Neural progenitor cell (in vitro differentiated cells): Measurements from ENCODE around the gene UBE2E1. TPM values are rescaled to one million over a fixed set of nuclear protein-coding genes. Genes with fewer than 3 reads are reported as not detected.

ENCODE experiments used
- DNase-seq: peaks from one replicate; pipeline ENCODE4 v3.0.0-alpha.2; 2016; ENCODE audit warnings: low spot score
- H2AFZ ChIP-seq: fragments of 200-600 bp; sonication (generic); replicated peaks from 2 replicates; pipeline ENCODE4 v1.6.1; 2016; ENCODE audit warnings: antibody characterized with exemption
- H3F3A ChIP-seq: fragments of 200-600 bp; sonication (generic); 2 replicates; pipeline ENCODE4 v1.6.1; 2016; ENCODE audit warnings: antibody characterized with exemption, low read depth
- H3K27ac ChIP-seq: fragments of 200-600 bp; sonication (generic); 2 replicates; pipeline ENCODE4 v1.5.1; 2016; ENCODE audit warnings: mild to moderate bottlenecking
- H3K27me3 ChIP-seq: fragments of 200-600 bp; sonication (generic); 2 replicates; pipeline ENCODE4 v1.6.1; 2016; ENCODE audit warnings: mild to moderate bottlenecking, moderate library complexity
- H3K36me3 ChIP-seq: fragments of 200-600 bp; sonication (generic); 2 replicates; pipeline ENCODE4 v1.5.1; 2016
- H3K4me1 ChIP-seq: fragments of 200-600 bp; sonication (generic); 2 replicates; pipeline ENCODE4 v1.6.1; 2016; ENCODE audit warnings: mixed run types
- H3K4me2 ChIP-seq: fragments of 200-600 bp; sonication (generic); 2 replicates; pipeline ENCODE4 v1.6.1; 2016
- H3K4me3 ChIP-seq: fragments of 200-600 bp; sonication (generic); 2 replicates; pipeline ENCODE4 v1.5.1; 2016
- H3K79me2 ChIP-seq: fragments of 200-600 bp; sonication (generic); 2 replicates; pipeline ENCODE4 v1.6.1; 2016; ENCODE audit warnings: low read depth
- H3K9ac ChIP-seq: fragments of 200-600 bp; sonication (generic); 2 replicates; pipeline ENCODE4 v1.6.1; 2016
- H3K9me3 ChIP-seq: fragments of 200-600 bp; sonication (generic); 2 replicates; pipeline ENCODE4 v1.5.1; 2016; ENCODE audit warnings: low read depth
- H4K20me1 ChIP-seq: fragments of 200-600 bp; sonication (generic); 2 replicates; pipeline ENCODE4 v1.6.1; 2016; ENCODE audit warnings: low read depth
- H3K27ac Mint-ChIP-seq: 3 replicates; pipeline ENCODE4 v1.8.0; 2021; ENCODE audit warnings: mixed read lengths
- H3K27me3 Mint-ChIP-seq: 2 replicates; pipeline ENCODE4 v1.8.0; 2022; ENCODE audit warnings: low read depth, mild to moderate bottlenecking, inconsistent platforms, moderate library complexity, mixed read lengths; ENCODE audit not compliant: insufficient read depth
- H3K36me3 Mint-ChIP-seq: 3 replicates; pipeline ENCODE4 v1.8.0; 2021; ENCODE audit warnings: mixed read lengths
- H3K4me1 Mint-ChIP-seq: 3 replicates; pipeline ENCODE4 v1.8.0; 2021; ENCODE audit warnings: mixed read lengths
- H3K4me3 Mint-ChIP-seq: 3 replicates; pipeline ENCODE4 v1.8.0; 2021; ENCODE audit warnings: mild to moderate bottlenecking, moderate library complexity, mixed read lengths
- H3K9me3 Mint-ChIP-seq: 3 replicates; pipeline ENCODE4 v1.8.0; 2020; ENCODE audit warnings: mixed read lengths
- EZH2 ChIP-seq: fragments of 200-600 bp; sonication (generic); IDR thresholded peaks from 2 replicates; pipeline ENCODE4 v1.6.1; 2017; ENCODE audit warnings: antibody characterized with exemption, mild to moderate bottlenecking, moderate library complexity
- EZH2phosphoT487 ChIP-seq: fragments of 200-600 bp; sonication (generic); IDR thresholded peaks from 2 replicates; pipeline ENCODE4 v1.6.1; 2017; ENCODE audit warnings: antibody characterized with exemption
- total RNA-seq: library from RNA; depleted of rRNA; stranded (reverse); fragments of >200 nt; gene quantifications from 2 replicates; pipeline ENCODE4 v1.2.3, GENCODE V29; 2015; ENCODE audit warnings: low replicate concordance
- TF ChIP-seq, protein P1 (sequence below): fragments of 200-600 bp; sonication (generic); IDR thresholded peaks from 2 replicates; pipeline ENCODE4 v1.5.1; 2017; ENCODE audit warnings: antibody characterized with exemption, mild to moderate bottlenecking

Gene UBE2E1
- total RNA-seq, 1 donor from 2014 or later, result 391 TPM

DNA sequence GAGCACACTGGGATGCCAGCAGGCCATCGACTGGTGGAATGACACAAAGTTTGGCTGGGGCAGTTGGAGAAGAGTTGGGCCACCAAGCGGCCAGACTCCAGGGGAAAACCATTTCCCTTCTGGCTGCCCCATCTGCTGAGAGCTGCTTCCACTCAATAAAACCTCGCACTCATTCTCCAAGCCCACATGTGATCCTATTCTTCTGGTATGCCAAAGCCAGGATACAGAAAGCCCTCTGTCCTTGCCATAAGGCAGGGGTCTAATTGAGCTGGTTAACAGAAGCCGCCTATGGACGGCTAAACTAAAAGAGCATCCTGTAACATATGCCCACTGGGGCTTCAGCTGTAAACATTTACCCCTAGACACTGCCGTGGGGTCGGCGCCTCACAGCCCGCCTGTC, 55.9 kb downstream of the UBE2E1 start:
- Histone ChIP-seq H3K36me3 (no peaks in the 10 kb centered on the region), H3K4me3 (no peak overlapping the region), H3K27ac (no peak overlapping the region), H3F3A (peaks cover 31% of the 10 kb centered on the region), H3K9me3 (no peaks in the 10 kb centered on the region), H3K4me2 (no peak overlapping the region), H3K79me2 (peaks cover 100% of the 10 kb centered on the region), H3K9ac (no peak overlapping the region), H3K27me3 (no peaks in the 10 kb centered on the region), H4K20me1 (peaks cover 99% of the 10 kb centered on the region), H3K4me1 (peaks cover 40% of the 10 kb centered on the region), H2AFZ (no peak overlapping the region)
- Mint-ChIP-seq H3K27ac (no peak overlapping the region), H3K36me3 (peaks cover 16% of the 10 kb centered on the region), H3K4me3 (no peak overlapping the region), H3K9me3 (peaks cover 3% of the 10 kb centered on the region), H3K4me1 (peaks cover 37% of the 10 kb centered on the region), H3K27me3 (no peaks in the 10 kb centered on the region)
- no peak for DNase-seq
- TF ChIP-seq EZH2phosphoT487 (no peak), EZH2 (no peak)
- TF ChIP-seq, protein P1, sequence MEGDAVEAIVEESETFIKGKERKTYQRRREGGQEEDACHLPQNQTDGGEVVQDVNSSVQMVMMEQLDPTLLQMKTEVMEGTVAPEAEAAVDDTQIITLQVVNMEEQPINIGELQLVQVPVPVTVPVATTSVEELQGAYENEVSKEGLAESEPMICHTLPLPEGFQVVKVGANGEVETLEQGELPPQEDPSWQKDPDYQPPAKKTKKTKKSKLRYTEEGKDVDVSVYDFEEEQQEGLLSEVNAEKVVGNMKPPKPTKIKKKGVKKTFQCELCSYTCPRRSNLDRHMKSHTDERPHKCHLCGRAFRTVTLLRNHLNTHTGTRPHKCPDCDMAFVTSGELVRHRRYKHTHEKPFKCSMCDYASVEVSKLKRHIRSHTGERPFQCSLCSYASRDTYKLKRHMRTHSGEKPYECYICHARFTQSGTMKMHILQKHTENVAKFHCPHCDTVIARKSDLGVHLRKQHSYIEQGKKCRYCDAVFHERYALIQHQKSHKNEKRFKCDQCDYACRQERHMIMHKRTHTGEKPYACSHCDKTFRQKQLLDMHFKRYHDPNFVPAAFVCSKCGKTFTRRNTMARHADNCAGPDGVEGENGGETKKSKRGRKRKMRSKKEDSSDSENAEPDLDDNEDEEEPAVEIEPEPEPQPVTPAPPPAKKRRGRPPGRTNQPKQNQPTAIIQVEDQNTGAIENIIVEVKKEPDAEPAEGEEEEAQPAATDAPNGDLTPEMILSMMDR, result no peak

DNA sequence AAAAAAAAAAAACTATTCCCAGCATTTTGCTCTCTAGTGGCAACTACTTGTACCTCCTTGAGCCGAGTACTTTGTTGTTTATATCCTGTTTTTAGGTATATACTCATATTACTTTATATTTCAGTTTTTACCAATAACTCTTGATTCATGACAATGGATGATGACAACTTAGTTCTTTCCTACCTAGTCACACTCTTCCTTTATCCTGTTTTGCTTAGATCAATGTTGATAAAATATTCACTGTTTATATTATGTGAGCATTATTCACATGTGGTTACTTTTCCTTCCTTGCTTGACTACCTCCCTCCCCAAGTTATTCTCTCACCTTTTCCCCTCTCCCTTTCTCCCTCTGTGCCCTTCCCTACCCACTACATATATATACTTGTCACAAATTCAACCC, 57.3 kb downstream of the UBE2E1 start:
- Histone ChIP-seq H2AFZ (no peak overlapping the region), H3K27ac (no peak overlapping the region), H3F3A (peaks cover 31% of the 10 kb centered on the region), H3K4me3 (no peak overlapping the region), H3K4me1 (peaks cover 49% of the 10 kb centered on the region), H4K20me1 (peaks cover 99% of the 10 kb centered on the region), H3K9ac (no peak overlapping the region), H3K4me2 (no peak overlapping the region), H3K27me3 (no peaks in the 10 kb centered on the region), H3K36me3 (no peaks in the 10 kb centered on the region), H3K9me3 (no peaks in the 10 kb centered on the region), H3K79me2 (peaks cover 100% of the 10 kb centered on the region)
- H3K27me3 Mint-ChIP-seq, result no peaks in the 10 kb centered on the region
- peaks cover 46% of the 10 kb centered on the region for H3K4me1 Mint-ChIP-seq
- TF ChIP-seq EZH2, result no peak
- TF ChIP-seq EZH2phosphoT487, result no peak
- TF ChIP-seq, protein P1, result no peak
- peaks cover 3% of the 10 kb centered on the region for H3K9me3 Mint-ChIP-seq
- H3K36me3 Mint-ChIP-seq, result peaks cover 13% of the 10 kb centered on the region
- no peak for DNase-seq
- no peak overlapping the region for H3K4me3 Mint-ChIP-seq
- H3K27ac Mint-ChIP-seq, result no peak overlapping the region

DNA sequence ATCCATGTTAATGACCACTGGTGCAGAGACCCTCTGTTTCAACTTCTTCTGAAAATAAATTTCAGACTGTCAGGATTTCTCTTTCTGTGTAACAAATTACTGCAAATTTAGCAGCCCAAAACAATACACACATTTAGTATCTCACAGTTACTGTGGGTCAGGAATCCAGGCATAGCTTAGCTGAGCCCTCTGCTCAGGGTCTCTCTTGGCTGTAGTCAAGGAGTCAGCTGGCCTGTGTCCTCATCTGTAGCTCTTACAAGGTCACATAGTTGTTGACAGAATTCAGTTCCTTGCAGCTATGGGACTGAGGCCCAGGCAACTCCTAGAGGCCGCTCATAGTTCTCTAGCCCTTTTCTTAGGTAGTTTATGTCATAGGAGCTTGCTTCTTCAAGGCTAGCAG, 59.2 kb downstream of the UBE2E1 start:
- Histone ChIP-seq H2AFZ (no peak overlapping the region), H3K9ac (no peak overlapping the region), H3K4me3 (no peak overlapping the region), H3K27me3 (no peaks in the 10 kb centered on the region), H3K9me3 (no peaks in the 10 kb centered on the region), H3K4me2 (peak overlapping the region; percentile 66), H3F3A (peaks cover 31% of the 10 kb centered on the region), H3K36me3 (no peaks in the 10 kb centered on the region), H3K27ac (peak overlapping the region; percentile 86), H3K4me1 (peaks cover 42% of the 10 kb centered on the region), H4K20me1 (peaks cover 80% of the 10 kb centered on the region), H3K79me2 (peaks cover 100% of the 10 kb centered on the region)
- DNase-seq, result no peak
- TF ChIP-seq EZH2phosphoT487, result no peak
- TF ChIP-seq EZH2, result no peak
- TF ChIP-seq, protein P1, result no peak
- peak overlapping the region; percentile 17 for H3K27ac Mint-ChIP-seq
- no peak overlapping the region for H3K4me3 Mint-ChIP-seq
- peaks cover 15% of the 10 kb centered on the region for H3K36me3 Mint-ChIP-seq
- H3K4me1 Mint-ChIP-seq, result peaks cover 45% of the 10 kb centered on the region
- H3K27me3 Mint-ChIP-seq, result peaks cover 4% of the 10 kb centered on the region
- H3K9me3 Mint-ChIP-seq, result peaks cover 3% of the 10 kb centered on the region
